ENCODE data around the gene TGDS.
"Not testable (repeated sequence)": the region's sequence is repeated elsewhere in the genome, so short reads cannot be mapped to it uniquely, and the experiment has no call there.

The TGDS gene

DNA sequence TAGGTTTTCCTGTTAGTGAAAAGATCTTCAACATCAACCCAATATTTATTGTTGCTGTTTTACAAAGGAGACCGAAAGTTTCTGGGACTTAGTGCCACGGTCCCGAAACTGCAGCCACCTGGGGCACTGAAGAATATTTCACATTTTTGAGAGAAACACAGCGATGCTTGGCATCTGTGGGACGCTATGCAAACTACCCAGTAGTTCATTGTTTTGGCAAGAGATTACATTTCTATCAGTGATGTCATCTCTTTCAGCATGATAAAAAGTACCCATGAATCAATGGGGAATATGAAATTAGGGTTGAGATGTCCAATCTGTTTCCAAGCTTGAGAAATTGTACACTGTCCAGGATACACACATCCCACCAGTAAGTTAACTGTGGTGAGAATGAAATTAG is 43.9 kb downstream of the TGDS start:
- DNase-seq (ENCODE audit: low spot score), result no peak

DNA sequence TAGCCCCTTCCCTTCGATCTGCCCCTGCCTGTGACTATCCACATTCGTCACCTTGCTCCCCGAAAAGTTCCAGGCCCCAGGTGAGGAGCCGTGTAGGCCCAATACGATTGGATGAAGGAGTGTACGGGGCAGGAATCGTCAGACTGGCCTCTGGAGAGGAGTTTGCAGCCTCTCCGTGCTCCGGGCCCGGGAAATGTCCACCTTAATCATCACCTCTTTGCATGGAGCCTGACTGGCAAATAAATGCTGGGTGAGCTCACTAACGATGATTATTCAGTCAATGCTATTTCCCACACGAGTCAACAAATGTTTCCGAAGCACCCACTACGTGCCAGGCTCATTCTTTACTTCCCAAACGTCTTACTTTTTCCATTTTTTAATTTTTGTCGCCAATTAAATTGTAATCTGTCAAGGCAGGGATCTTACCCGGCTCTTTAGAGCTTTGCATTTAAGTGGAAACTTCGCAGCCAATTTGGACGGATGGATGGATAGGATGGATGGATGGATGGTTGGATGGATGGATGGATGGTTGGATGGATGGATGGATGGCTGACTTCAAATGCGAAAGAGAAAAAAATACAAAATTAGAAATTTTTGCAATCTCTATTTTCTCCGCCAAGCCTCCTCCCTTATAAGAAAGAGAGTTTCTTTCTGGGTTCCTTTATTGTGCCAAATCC is 45.8 kb downstream of the TGDS start:
- no peak for DNase-seq (ENCODE audit: low spot score)

DNA sequence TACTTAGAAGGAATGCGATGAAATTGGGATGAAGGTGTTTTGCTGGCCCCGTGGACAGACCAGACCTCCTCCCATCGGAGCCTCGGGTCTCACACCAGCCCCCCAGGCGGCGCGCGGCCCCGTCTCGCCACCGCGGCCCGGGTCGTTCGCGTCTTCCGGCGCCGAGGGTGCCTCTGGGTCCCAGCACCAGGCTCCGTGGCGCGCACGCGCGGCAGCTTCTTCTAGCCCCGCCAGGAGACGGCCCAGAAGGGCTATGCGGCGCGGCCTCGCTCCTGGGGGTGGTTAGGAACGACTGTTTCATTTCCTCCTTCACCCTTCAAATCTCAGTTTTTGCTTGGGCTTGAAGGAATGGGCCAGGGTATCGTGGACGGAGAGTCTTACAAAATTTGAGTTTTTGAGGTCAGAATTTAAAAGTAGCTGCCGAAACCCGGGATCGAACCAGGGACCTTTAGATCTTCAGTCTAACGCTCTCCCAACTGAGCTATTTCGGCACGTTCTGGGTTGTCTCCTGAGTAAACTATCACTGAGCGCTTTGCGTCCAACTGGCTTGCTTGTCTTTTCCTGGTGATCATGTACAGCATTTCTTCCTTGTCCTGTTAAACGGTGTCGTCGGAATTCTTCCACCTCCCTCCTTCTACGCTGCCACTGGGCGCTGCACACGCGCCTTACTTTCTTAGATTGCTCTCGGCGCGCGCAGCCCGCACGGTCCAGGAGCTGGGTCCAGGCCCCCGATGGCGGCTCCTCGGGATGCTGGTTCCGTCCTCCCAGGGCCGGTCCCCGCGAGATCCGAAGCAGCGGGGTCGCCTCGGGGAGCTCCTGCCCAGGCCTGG is 46.5 kb downstream of the TGDS start:
- peak; percentile 94 for DNase-seq (ENCODE audit: low spot score)

DNA sequence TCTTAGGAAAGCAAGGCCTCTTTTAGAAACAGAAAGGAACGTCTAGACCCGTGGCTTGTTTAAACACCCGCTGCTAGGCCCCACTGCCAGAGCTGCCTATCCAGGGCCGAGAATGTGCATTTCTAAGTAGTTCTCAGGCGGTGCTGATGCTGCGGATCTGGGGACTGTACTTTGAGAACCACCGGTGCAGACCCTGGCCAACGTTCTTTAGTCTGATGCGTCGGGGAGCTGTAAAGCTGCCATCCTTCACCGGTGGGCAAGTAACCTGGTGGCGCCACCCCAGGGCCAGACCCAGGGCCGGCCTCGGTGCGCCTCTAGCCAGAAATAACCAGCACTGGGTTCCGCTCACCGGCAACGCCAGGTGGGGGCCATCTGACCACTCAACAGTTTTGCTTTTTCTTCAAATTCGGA is 47.1 kb downstream of the TGDS start:
- peak; percentile 74 for DNase-seq (ENCODE audit: low spot score)

DNA sequence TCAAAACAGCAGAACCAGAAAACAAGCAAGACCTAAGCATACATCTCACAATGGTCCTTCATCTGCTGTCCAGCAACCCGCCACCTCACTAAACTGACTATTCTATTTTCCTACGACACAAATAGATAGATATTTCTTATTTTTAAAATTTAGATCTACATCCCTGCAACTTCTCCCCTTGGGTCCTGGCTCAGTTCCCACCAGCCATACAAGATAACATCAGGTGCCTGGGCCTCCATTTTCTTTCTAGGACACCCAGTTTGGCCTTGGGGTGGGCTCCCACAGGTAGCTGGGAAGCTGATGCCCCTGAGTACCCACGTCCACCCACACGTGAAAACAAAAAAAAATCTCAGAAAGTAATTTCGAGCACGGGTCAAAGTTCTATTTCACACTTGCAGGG is 47.6 kb downstream of the TGDS start:
- no peak for DNase-seq (ENCODE audit: low spot score)

DNA sequence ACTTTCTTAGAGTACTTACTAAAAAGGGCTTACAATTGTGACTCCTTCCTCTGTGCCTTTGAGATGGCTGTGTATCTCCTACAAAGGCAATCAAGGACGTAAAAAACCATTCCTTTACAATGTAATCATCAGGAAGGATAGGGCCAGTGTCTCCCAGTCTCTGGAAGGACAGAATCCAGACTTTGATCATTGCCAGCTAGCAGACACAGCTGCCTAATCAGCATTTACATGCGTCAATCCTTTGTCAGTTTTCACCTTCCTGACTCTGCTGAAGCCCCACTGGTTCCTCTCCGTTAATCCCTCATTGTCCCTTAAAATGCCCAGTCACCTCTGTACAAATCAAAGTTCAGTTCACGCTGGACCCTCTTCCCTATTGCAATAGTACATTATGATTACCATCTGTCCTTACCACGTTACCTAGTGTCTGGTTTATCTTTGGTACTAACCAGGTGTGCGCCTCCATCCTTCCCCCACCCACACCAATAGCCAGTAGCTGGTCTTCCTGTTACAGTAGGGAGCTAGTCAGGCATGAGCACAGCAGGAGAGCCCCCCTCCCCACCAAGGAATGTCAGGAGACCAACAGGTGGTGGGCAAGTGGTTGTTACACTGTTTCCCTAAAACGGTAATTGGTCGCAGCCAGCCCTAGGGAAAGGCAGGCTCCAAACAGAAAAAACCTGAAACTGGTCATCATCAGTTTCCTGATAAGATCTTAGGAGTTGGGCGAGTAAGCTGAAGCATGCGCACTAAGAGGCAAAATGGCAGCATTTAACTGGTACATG is 49.7 kb downstream of the TGDS start:
- DNase-seq (ENCODE audit: low spot score), result no peak

DNA sequence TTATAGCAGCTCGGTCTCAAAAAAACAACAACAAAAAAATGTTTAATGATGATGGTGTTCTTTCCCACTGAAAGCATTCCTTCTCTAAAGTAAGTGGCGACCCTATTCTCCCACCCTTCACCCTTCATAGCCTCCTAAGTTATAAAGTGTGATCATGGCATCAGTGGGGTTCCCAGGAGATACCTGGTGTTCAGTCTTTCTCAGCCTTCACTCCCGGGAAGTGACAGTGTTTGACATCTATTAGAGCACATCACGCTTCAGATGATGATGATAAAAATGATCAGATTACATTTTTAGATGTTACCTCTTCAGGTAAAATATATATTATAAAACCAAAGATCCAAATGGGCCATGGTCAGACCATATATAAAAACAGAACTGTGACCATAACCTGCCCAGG is 51.0 kb downstream of the TGDS start:
- no peak for DNase-seq (ENCODE audit: low spot score)

DNA sequence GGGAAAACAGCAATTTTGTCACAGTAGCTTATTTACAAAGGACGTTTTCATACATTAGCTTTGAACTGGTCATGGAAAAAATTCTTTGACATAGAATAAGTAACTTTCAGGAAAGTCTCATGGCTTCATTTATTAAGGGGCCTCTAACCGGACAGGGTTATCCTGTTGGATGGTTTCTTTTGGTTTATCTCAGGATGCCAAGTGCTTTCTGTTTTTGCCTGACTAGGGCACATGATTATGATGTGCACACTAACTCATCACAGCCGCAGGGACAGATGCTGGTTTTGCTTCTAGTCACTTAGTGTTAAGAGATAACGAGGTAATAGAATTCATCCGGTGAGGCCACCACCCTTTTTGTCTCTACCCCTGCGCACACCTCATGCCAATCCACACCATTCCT is 53.0 kb downstream of the TGDS start:
- no peak for DNase-seq (ENCODE audit: low spot score)

DNA sequence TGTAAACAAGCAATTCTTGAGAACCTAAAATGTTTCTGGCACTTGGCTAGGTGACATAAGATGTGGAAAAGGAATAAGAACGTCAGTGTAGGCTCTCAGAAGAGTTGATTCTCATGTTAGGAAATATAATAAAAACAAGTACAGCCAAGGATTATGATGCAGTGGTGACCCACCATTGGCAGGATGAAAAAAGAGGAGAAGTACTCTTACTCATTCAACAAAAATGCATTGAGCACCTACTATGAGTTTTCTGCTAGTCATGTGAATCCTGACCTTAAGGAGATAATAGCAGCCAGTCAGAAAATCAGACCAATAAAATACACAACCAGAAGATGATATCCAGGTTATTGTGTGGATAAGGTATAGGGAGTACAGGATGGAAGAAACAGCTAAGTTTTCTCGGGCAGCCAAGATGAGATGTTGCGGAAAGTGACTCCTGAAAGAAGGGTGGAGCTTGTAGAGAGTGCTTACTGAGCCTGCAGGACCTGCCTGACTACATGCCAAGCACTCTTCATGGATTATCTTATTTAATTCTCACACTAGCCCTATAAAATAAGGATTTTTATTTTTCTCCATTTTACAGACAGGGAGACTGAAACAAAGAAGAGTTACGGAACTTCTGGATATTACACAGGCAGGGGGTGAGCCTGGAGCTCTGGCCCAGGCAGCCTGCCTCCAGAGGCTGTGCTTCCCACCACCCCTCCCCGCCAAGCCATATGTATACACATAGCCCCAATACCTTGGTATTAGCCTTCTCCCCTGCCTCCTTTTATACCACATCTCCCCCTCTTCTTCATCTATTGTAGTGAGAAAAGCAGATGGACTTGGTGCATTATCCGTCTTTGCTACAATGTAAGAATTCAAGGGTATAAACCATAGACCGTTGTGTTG is 58.0 kb downstream of the TGDS start:
- no peak for DNase-seq (ENCODE audit: low spot score)

DNA sequence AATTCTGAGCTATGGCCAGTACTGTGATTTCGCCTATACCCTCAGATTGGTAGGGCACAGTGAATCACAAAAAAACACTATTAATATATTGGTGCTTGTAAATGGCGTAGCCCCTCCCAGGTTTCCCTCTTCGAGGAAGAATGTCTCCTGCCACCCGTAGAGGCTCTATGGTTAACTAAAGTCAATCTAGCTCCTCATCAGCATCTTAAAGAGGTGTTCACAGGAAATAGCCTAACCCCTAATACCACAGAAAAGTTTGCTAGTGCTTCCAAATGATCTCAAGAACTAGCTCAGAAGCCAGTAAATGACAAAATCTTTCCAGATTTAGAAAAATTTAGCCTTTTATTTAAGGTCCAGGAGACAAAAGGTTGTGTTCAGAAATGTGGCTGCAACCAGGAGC is 60.2 kb downstream of the TGDS start:
- no peak for DNase-seq (ENCODE audit: low spot score)

DNA sequence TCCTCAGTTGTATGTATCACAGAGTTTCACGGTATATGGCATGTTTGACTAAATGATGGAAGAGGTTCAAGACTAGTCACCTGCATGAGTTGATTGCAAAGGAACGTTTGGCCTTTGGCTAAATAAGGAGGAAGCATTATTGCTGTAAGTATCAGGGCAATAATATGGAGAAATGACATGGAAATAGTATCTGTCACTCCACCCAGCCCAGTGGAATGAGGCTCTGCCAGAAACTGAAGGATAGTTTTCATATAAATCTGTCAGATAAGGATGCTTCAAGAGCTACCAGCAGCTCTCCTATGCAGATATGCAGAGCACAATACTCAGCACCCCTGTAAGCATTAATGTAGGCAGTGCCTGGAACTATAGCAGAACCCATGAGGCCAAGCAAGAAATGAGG is 60.7 kb downstream of the TGDS start:
- DNase-seq (ENCODE audit: low spot score), result no peak

DNA sequence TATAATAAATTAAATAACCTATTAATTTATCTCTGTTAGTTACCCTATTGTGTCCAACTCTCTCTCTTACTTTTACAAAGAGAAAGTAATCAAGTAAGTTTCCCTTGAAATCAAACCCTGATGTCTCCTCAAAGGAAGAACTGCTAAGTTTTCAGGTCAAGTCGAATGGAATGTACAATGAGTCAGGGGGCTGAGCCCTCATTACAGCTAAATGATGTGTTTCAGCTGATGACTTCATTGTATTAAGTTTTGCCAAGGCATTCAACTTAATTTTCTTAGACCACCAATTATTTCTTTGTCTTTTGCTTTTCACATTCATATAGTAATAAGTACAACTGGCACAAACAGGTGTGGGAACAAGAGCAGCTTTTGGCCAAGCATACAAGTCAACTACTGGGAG is 61.8 kb downstream of the TGDS start:
- no peak for DNase-seq (ENCODE audit: low spot score)

DNA sequence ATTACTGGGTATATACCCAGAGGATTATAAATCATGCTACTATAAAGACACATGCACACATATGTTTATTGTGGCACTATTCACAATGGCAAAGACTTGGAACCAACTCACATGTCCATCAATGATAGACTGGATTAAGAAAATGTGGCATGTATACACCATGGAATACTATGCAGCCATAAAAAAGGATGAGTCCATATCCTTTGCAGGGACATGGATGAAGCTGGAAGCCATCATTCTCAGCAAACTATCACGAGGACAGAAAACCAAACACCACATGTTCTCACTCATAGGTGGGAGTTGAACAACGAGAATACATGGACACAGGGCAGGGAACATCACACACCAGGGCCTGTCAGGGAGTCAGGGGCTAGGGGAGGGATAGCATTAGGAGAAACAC is 63.7 kb downstream of the TGDS start:
- not testable (repeated sequence) for DNase-seq (ENCODE audit: low spot score)

DNA sequence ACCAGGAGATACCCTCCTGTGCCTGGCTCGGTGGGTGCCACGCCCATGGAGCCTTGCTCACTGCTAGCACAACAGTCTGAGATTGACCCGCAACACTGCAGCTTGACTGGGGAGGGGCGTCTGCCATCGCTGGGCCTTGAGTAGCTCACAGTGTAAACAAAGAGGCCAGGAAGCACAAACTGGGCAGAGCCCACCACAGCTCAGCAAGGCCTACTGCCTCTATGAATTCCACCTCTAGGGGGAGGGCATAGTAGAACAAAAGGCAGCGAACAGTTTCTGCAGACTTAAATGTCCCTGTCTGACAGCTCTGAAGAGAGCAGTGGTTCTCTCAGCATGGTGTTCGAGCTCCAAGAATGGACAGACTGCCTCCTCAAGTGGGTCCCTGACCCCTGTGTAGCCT is 69.0 kb downstream of the TGDS start:
- DNase-seq (ENCODE audit: low spot score), result not testable (repeated sequence)

DNA sequence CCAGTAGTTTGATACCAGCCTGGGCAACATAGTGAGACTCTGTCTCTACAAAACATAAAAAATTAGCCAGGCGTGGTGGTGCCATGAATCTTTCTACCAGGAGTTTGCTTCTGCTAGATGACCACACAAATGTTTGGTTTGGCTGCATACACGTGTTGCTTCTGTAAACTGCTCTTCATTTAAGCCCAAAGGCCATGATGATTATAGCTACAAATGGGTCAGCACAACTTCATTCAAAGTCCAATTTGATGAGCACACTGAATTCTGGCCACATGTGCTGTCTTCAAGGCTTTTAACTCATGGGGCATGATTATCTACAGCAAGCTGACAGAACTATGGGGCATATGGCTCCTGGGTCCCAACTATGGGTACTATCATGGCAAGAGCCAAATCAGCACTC is 70.2 kb downstream of the TGDS start:
- no peak for DNase-seq (ENCODE audit: low spot score)

DNA sequence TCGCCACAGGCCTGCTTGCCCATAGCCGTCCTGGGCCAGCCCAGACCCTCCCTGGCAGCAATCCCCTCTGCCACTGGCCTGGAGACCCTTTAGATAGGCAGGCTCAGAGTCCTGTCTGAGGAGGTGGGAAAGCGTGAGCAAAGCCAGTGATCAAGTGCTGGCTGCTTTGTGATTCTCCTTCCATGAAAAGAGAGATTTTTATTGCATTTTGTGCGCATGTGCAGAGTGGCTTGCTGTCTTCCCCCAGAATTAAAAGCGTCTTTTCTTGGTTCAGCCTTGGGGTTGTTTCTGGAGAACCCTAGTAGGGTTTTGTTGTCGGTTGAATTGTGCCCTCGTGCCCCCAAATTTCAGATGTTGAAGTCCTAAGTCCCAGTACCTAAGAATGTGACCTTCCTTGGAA is 71.5 kb downstream of the TGDS start:
- DNase-seq (ENCODE audit: low spot score), result no peak
